CD4-positive, alpha-beta T cell treated with Interleukin-1 beta for 1 hour (primary cell): Measurements from ENCODE around the gene IGF2BP1.

Experiments
- DNase-seq, 2 donors: peaks; one replicate each; pipeline ENCODE4 v3.0.0-alpha.2; 2020 to 2022

Gene IGF2BP1

DNA sequence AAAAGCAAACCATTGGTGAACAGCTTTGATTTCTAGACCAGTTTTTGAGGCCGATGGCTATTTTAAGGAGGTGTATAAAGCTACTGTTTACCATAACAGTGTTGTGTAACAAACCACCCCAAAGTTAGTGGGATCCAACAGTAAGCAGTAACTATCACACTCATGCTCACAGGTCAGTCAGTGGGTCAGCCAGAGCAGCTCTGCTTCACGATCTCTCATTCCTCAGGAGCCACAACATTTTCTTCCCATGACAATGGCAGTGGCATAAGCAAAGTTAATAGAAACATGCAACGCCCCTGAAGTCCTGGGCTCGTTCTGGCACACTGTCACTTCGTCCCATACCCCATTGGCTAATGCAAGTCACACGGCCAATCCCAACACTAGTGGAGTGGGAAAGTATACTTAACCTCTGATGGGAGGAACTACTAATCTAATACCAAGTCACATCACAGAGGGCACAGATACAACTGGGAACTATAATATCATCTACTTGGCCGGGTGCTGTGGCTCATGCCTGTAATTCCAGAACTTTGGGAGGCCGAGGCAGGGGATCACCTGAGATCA, 107.4 kb downstream of the IGF2BP1 start:
- DNase-seq, result no peak
